GM19025 (cell line): ENCODE data around the gene TMTC2.

Experiments
- ATAC-seq: cut with Tn5 transposase; IDR thresholded peaks from one replicate; pipeline ENCODE4 v1.9.1; 2021; ENCODE audit warnings: mild to moderate bottlenecking, low read depth, moderate library complexity; ENCODE audit not compliant: unreplicated experiment

The TMTC2 gene

DNA sequence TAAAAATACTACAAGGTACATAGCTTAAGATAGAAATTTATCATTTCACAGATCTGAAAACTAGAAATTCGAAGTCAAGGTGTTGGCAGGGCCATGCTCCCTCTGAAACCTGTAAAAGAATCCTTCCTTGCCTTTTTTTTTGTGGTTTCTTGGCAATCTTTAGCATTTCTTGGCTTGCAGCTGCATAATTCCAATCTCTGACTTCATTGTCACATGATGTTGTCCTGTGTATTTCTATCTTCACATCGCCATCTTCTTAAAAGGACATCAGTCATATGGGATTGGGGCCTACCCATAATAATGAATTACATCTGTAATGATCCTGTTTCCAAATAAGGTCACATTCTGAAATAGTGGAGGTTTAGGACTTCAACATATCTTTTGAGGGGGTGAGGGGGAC lies 250.4 kb downstream of the TMTC2 start:
- ATAC-seq, result no peak

DNA sequence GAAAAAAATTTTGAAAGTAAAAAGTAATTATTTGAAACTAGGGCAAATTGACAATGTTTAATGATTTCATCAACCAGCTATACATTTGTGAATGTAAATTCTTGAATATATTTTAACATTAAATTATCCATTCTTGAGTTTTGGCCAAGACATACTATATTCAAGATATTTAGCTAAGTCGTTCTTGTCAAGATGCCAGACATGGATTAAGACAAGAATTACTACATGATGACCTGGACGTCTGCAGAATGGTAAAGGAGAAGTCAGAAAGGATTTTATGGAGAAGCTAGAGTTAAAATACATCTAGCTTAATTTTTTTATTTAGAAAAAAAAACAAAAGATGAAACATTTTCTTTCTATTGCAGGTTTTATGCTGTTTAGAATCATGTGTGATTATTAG lies 255.8 kb downstream of the TMTC2 start:
- no peak for ATAC-seq

DNA sequence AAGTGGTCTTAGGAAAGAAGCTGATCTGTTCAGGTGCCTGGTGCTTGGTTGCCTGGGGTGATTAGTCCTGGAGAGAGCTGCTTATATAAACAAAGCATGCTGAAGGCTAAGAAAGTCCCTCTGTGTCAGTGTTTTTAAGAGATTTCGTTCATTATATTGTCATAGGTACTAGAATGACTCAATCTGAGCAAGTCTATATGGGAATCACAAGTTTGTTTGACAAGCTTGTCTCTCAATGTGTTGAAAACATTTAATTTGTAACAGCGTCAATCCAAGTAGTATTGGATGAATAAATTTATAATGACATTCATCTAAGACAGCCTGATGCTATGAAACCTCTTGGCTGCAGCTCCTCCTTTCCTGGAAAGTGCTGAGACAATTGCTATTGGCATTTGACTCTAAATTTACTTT lies 256.3 kb downstream of the TMTC2 start:
- no peak for ATAC-seq

DNA sequence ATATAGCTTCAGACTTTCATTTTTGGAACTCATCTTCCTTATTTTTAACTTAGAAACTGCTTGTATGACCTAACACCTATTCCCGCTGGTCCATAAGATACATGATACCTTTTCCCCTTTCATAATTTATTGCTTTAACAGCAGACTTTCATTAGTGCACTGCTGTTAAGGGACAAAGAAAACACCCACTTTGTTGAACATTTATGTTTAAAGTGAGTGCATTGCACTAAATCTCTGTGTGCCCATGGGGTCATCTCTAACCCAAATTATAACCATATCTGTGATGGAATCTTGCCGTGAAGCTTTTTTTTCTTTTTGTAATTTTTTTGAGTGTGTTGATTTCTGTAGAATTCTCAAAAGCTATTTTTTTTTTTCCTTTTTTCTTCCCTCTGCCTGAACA lies 261.8 kb downstream of the TMTC2 start:
- no peak for ATAC-seq

DNA sequence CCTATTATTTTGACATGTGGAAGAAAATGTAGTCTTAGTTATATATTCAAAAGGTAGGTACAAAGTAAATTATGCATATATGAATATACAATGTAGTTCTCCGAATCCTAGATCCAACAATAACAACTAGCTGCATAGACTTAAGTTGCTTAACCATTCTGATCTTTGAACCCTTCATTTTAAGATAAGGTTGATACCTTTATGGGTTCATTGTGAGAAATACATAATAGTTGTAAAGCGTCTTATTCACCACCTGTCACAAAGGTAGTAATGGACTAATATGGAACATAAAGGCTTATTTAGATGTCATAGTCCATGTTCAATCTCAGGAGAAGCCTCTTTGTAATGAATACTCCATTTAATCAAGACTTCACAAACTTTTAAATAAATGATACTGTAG lies 263.6 kb downstream of the TMTC2 start:
- ATAC-seq, result no peak

DNA sequence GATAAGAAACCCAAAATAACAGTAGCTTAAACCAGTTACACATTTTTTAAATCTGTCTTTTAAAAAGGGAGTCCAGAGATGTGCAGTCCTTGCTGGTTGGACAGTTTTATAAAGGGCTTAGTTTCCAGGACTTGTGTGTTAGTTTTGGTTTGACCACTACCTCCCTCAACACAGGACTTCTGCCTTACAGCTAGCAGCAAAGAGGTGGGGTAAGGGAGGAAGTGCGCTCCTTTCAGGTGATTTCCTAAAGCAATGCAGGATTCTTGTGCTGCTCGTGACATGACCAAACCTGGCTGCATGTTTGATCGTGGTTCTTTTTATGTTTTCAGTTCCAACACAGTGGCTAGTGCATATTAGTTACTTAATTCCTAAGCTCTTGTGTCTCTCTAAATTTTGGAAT lies 266.2 kb downstream of the TMTC2 start:
- no peak for ATAC-seq

DNA sequence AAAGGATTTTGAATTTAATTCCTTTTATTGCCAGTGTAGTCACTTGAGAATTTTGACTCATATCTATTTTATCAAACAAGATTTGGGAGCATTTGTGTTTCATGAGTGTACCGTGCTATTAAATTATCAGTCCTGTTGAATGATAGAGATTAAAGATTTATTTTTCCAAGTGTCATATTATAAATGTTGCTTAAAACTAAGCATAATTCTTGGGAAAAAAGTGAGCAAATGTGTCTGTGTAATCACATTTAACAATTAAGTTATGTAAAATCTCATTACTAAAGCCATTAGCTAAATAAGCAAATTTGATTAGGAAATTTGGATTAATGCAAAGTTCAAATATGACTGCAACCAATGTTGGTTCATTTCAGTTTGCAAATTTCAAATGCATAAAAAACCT lies 266.7 kb downstream of the TMTC2 start:
- ATAC-seq, result no peak

DNA sequence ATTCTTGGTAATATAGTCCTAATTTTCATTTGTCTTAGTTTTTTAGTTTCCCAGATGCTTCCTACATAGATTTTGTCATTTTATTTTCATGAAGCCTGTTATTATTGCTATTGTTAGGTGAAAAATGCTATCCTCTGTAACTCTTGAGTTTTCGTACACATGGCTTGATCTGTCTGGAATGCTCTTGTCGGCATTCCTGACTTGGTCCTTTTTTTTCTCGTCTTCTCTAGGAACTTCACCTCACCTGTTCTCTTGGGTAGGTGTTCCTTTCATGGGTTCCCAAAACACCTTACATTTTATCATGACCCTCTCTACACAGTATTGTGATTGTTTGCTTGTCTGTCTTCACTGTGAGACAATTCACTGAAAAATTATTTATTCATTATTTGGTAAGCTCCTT lies 267.4 kb downstream of the TMTC2 start:
- no peak for ATAC-seq

DNA sequence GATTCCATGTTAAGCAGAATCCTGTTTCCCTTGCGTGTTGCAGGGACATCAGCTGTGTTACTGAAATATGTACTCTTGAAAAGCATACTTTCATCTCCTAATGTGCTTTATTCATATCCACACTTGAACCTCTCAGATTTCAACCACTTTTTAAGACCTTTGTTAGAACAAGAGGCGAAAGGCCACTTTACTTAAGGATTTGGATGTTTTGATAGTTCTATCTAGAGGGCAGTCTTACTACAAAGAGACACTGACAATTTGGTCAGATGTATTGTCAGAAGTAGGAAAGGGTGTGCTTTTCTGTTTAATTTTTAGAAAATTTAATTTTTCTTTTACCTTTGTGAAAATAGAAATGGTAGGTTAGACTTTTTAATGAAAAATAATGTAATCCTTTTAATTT lies 267.9 kb downstream of the TMTC2 start:
- no peak for ATAC-seq

DNA sequence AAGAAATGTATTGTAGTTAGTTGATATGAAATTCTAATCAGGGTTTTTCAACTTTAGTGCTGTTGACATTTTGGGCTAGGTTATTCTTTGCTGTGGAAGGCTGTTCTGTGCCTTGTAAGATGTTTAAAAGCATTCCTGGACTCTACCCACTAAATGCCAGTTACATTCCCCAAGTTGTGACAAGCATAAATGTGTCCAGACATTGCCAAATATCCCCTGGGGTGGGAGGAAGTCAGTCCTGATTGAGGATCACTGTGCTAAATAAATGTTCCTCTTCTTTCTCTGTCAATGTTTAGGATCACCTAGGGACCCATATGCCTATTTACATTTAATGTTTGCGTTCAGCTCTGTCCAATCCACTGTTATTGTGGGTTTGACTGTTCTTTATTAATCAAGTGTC lies 268.3 kb downstream of the TMTC2 start:
- ATAC-seq, result no peak

DNA sequence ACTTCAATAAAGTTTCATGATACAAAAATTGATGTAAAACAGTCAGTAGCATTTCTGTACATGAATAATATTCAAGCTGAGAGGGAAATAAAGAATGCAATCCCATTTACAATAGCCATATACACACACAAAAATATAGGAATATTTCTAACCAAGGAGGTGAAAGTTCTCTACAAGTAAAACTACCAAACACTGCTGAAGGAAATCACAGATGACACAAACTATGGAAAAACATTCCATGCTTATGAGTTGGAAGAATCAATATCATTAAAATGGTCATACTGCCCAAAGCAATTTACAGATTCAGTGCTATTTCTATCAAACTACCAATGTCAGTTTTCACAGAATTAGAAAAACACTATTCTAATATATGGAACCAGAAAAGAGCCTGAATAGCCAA lies 272.3 kb downstream of the TMTC2 start:
- no peak for ATAC-seq

DNA sequence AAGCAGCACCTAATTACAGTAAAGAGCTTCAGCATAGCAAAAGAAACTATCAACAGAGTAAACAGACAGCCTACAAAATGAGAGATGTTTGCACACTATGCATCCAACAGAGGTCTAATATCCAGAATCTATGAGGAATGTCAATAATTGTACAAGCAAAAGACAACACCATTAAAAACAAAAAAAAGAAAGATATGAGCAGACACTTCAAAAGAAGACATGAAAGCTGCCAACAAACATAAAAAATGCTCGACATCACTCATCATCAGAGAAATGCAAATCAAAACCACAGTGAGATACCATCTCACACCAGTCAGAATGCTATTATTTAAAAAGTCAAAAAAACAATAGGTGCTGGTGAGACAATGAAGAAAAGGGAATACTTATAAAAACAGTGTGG lies 273.1 kb downstream of the TMTC2 start:
- ATAC-seq, result no peak

DNA sequence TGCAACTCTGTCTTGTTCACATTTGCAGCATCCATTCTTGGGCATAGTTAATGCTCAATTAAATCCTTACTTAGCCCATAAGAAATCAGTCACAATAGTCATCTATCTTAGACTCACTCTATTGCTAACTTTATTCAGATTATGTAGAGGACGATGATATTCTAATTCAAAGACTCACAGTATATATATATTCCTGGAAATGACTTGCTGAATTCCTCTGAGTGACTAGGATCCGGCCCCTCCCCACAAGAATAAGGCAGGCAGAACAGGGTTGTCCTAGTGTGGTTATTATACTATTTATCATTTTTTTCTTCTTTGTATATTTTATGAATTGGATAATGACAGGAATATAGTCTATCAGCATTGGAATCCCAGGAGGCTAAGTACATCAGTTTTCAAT lies 275.1 kb downstream of the TMTC2 start:
- ATAC-seq, result no peak

DNA sequence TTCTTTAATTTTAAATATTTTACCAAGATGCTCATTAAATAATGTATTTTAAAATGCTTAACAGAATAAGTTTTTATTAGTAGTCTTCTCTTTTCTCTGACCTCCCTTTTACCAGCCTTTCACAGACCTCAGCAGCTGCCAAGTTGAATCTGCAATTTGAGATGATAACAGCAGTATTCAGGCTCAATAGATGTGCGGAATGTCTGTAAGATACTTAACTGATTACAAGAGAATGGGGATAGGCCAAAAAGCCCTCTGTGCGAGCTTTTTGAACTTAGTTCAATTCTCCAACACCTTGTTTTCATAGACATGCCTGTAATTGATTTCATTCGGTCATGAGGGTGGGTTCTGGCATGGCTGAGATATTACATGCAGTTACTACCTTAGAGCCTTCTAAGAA lies 277.2 kb downstream of the TMTC2 start:
- no peak for ATAC-seq

DNA sequence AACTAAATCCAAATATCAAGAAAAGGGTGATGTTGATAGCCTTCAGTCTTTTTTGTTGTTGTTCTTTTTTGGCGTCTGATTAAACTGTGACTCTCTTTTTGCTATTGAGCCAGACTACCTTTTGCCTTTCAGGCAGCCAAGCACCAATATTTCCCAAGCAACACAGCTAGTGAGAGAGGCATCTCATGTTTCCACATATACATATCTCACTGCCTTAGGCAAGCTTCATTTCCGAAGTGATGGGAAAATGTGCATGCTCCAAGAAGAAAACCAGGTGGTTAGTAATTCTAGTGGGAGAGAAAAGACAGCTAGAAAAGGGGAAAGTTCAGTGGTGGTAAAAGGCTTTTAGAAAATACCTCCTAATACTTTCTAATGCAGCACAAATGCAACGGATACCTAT lies 277.7 kb downstream of the TMTC2 start:
- no peak for ATAC-seq

DNA sequence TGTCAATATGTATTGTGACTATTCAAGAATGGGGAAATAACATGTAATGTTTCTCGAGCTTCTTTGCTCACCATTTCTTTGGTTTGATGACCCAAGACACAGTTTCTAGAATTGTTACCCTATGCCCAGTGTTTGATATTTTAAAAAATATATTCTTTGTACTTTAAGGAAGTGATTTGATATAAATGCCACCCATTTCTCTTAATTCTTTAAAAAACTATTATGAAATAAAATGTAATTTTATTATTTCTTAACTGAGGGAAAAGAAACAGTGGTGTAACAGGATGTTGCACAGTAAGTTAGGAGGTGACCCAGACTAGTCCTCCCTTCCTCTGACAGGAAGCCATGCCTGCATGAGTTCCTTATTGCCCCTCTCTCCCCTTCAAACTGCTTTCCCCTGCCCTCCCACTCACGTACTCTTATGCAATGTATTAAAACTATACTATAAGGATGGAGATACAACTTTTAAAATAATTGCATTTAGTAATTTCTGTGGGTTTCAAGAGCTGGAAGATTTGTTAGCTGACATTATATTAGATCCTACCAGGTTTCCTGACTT lies 279.4 kb downstream of the TMTC2 start:
- no peak for ATAC-seq

DNA sequence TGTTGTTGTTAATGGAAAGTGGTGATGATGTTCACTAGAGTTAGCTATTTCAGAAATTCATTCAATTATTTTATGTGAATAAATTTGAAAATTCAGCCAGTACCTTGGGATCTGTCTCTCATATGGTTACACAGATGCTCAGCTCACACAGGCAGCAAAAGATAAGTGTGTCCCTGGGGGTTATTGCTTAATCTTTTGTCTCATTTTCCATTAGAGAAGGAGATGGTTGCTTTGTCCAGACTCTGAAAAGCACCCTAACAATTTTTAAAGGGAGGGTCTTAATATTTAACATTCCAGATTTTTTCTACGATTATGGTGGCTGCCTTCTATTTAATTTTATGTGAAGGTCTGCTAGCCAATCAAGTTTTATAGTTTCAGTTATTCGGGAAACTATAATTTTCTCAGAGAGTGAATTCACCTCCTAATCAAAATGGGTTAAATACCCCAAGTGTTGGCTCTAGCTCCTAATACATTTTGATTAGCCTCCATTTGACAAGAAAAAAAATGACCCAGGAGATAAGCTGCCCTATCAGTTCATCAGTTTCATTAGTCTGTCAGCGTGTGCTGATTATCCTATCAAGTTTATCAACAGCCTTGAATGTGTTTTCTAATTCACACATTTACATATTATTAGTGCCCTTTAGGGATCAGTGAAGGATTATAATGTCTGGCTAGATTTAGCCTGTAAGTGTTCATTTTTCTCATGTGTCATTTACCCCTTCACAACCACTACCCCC lies 282.1 kb downstream of the TMTC2 start:
- ATAC-seq, result no peak

DNA sequence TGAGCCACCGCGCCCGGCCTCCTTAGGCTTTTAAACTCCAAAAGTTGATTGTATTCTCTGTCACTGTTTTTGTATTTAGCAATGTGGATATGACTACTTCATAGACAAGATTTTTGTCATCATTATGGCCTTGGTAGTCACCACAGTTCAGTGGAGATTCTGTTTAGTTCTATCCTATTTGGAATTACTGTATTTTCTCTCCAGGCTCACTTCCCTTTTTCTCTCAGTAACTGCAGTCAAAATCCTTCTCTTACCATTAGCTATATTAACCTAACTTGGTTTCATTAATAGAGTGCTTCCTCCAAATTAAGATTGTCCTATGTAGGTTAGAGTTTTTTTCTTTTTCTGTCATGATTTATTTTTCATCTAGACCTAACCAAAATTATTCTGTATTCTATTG lies 283.9 kb downstream of the TMTC2 start:
- ATAC-seq, result no peak

DNA sequence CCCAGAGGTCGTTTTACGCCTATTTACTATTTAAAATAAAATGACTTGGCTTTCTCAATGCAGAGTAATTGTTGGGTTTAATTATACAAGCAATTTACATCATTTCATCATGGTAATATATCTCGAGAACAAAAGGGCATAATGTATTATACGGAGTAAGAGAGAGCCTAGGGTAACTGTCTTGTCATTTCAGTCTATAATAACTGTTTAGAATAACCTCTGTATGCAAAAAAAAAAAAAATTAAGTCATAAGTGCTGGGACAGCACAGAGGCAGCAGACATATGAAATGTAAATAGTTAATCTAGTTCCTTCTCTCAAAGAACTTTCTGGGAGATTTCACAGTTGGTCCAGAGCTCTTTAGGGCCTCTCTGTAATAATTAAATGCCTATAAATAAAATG lies 284.9 kb downstream of the TMTC2 start:
- ATAC-seq, result no peak

DNA sequence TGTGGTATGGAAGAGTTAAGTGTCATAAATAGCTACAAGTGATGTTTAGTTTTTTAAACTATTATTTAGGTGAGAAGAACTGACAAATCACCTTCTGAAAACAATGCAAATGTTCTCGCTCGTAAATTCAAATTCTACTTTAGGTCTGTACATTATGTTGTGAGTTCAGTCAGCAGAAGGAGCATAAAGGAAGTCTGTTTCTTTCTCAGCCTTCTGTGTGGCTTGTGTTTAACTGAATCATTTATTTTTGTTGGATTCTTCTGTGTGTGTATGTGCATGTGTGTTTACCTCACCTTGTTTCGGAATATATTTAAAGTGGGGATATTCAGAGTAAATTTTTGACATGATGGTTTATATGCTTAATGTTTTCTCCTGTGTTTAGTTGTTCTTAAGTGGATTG lies 285.9 kb downstream of the TMTC2 start:
- ATAC-seq, result no peak

DNA sequence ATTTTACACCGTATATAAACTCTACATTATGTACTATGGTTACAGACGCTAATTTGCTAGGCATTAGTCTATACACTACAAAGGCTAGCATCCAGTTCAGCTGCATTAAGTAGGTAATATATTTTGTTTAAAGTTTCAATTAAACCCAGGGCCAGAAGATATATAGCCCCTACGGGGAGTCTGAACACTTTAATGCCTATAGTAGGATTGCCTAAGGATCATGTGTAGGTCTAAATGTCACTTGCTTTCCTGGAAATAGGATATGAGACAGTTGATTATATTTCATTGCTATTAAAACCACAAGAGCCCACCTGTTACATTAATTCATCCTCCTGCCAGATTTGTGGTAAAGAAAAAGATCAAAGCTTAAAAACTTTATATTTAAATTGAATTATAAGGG lies 286.9 kb downstream of the TMTC2 start:
- ATAC-seq, result no peak

DNA sequence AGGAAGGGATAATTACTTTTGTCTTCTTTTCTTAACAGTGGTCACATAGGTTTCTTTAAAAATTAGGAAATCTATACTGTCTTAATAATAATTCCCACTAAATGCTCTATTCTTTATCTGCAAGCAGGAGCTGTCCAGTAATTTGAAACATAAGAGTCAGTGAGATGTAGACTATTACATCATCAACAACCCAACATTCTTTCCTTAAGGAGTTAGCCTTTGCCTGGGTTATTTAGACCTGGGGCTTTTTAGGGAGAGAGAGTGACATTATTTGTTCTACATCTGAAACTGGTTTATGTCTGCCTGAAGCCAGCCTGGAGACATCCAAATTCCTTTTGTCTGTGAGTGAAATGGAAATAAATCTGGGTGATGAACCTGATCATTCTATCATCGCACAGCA lies 294.4 kb downstream of the TMTC2 start:
- no peak for ATAC-seq

DNA sequence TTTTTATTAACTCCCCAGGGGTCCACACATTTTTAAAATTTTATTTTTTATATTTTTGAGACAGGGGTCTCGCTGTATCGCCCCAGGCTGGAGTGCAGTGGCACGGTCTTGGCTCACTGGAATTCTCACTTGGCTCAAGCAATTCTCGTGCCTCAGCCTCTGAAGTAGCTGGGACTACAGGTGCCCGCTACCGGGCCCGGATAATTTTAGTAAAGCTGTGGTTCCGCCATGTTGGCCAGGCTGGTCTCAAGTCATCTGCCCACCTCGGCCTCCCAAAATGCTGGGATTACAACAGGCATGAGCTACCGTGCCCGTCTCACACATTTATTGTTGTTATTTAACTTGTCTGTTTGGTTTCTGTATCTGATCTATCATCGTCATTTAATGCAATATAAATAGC lies 307.4 kb downstream of the TMTC2 start:
- ATAC-seq, result no peak
